Prostate gland (tissue), 2 donors: Measurements from ENCODE around the gene THBS1.

Experiments
- POLR2A ChIP-seq: fragments of 450-650 bp; IDR thresholded peaks from one replicate; pipeline ENCODE4 v1.6.1; 2016; ENCODE audit warnings: antibody characterized with exemption, mild to moderate bottlenecking
- POLR2AphosphoS5 ChIP-seq: sonication (generic); formaldehyde crosslinking; IDR thresholded peaks from one replicate; pipeline ENCODE4 v1.6.1; 2017; ENCODE audit warnings: antibody characterized with exemption
- TF ChIP-seq, protein P1 (sequence below), 4 experiments: fragments of 200-600 bp in 2 of 4; fragments of 450-650 bp in 2 of 4; sonication (generic) in 2 of 4; IDR thresholded peaks; 1 replicate in 3 of 4; 2 replicates in 1 of 4; pipeline ENCODE4 v1.5.1; 2016 to 2019; ENCODE audit warnings: antibody characterized with exemption in 4 of 4, mild to moderate bottlenecking in 2 of 4, moderate library complexity in 2 of 4

DNA sequence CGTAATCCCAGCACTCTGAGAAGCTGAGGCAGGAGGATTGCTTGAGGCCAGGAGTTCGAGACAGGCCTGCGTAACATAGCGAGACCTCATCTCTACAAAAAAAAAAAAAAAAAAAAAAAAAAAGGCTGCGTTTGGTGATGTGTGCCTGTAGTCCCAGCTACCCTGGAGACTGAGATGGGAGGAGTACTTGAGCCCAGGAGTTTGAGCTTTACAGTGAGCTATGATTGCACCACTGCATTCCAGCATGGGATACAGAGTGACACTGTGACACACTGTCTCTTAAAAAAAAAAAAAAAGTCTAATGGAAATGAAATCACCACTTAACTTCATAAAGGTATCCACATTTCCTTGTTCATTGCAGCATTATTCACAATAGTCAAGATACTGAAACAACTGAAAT is 65.5 kb downstream of the THBS1 start:
- TF ChIP-seq, protein P1, sequence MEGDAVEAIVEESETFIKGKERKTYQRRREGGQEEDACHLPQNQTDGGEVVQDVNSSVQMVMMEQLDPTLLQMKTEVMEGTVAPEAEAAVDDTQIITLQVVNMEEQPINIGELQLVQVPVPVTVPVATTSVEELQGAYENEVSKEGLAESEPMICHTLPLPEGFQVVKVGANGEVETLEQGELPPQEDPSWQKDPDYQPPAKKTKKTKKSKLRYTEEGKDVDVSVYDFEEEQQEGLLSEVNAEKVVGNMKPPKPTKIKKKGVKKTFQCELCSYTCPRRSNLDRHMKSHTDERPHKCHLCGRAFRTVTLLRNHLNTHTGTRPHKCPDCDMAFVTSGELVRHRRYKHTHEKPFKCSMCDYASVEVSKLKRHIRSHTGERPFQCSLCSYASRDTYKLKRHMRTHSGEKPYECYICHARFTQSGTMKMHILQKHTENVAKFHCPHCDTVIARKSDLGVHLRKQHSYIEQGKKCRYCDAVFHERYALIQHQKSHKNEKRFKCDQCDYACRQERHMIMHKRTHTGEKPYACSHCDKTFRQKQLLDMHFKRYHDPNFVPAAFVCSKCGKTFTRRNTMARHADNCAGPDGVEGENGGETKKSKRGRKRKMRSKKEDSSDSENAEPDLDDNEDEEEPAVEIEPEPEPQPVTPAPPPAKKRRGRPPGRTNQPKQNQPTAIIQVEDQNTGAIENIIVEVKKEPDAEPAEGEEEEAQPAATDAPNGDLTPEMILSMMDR (IDR thresholded peaks at IDR 0.05): no peak
- TF ChIP-seq POLR2A (no peak), POLR2AphosphoS5 (no peak)
